Gastroesophageal sphincter (tissue), 3 donors: ENCODE data around the gene APOBEC3F.
"Not testable (repeated sequence)": the region's sequence is repeated elsewhere in the genome, so short reads cannot be mapped to it uniquely, and the experiment has no call there.

Experiments used
- CTCF ChIP-seq, 4 experiments: fragments of 200-600 bp in 2 of 4; fragments of 450-650 bp in 2 of 4; sonication (generic) in 1 of 4; IDR thresholded peaks; one replicate each; pipeline ENCODE4 v1.5.1; 2017 to 2019; ENCODE audit warnings: antibody characterized with exemption in 4 of 4, mild to moderate bottlenecking in 2 of 4, moderate library complexity in 2 of 4
- POLR2A ChIP-seq, 2 donors: fragments of 450-650 bp; IDR thresholded peaks; one replicate each; pipeline ENCODE4 v1.6.1; 2017; ENCODE audit warnings: antibody characterized with exemption in 2 of 2, mild to moderate bottlenecking in 2 of 2, moderate library complexity in 1 of 2
- POLR2AphosphoS5 ChIP-seq: sonication (generic); formaldehyde crosslinking; IDR thresholded peaks from one replicate; pipeline ENCODE4 v1.6.1; 2017; ENCODE audit warnings: antibody characterized with exemption

DNA sequence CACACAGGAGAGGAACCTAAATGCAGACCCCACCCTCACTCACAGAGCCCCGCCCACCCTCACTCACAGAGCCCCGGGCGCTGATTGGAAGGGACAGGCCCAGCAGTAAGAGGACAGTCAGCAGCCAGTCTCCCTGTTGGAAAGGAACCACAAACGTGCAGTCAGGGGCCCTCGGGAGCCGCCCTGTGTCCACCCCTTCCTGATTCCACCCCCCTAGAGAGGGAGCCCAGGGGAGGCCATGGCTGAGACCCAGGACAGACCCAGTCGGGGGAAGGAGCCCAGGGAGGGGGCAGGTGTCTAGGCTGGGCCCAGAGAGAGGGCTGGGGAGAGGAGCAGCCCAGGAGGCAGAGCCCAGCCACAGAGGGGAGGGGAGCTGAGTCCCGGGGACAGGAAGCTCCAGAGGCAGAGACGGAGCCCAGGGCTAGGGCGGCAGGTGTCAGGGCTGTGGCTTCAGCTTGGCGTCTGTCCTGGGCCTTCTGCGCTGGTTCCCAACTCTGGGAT, 47.7 kb upstream of the APOBEC3F start:
- not testable (repeated sequence) for TF ChIP-seq POLR2AphosphoS5; CTCF (IDR thresholded peaks at IDR 0.05); POLR2A (IDR thresholded peaks at IDR 0.05)
